Measurements from ENCODE around the gene PNKD. TPM values are rescaled to one million over a fixed set of nuclear protein-coding genes. Genes with fewer than 3 reads are reported as not detected.

Gene PNKD
- total and polyA plus RNA-seq, 2 of the 8 experiments (the other 6 are each of a cell fraction or from before 2014, with no cell fraction given), result 43.9 to 65.4 TPM

- no peak for TF ChIP-seq POLR2AphosphoS5 (IDR thresholded peaks at IDR 0.05; ENCODE audit: low read depth, low read length)
- TF ChIP-seq JUN (IDR thresholded peaks at IDR 0.05; ENCODE audit: low read depth, low read length), result no peak
- no peak for TF ChIP-seq SP1 (IDR thresholded peaks at IDR 0.05; ENCODE audit: low read depth, low read length)
- TF ChIP-seq CREB1 (IDR thresholded peaks at IDR 0.05), result no peak
- no peak for TF ChIP-seq SP2 (IDR thresholded peaks at IDR 0.05; ENCODE audit: low read length)
Measured at GRCh38 chr2:218253232-218253625, 17.1 kb upstream of the PNKD start (continued).
